Naive B cell (primary cell): ENCODE measurements around the gene CADPS. TPM values are rescaled to one million over a fixed set of nuclear protein-coding genes. Genes with fewer than 3 reads are reported as not detected.

Experiments
- ATAC-seq, 2 donors: fragments of 150-1000 bp; cut with Tn5 transposase; 2 replicates each; pipeline ENCODE4 v1.10.0; 2021; ENCODE audit warnings: low read depth in 2 of 2, mild to moderate bottlenecking in 2 of 2, moderate library complexity in 2 of 2
- DNase-seq: peaks from one replicate; pipeline ENCODE4 v3.0.0; 2022
- H3K27ac Mint-ChIP-seq, 6 donors: one replicate each; pipeline ENCODE4 v1.8.0; 2020 to 2022; ENCODE audit warnings: mild to moderate bottlenecking in 6 of 6, mixed read lengths in 6 of 6, moderate library complexity in 5 of 6, inconsistent platforms in 2 of 6
- H3K27me3 Mint-ChIP-seq, 3 donors: one replicate each; pipeline ENCODE4 v1.8.0; 2021 to 2022; ENCODE audit warnings: mixed read lengths in 3 of 3, mild to moderate bottlenecking in 1 of 3
- H3K36me3 Mint-ChIP-seq, 2 donors: one replicate each; pipeline ENCODE4 v1.8.0; 2020 to 2022; ENCODE audit warnings: mixed read lengths in 2 of 2, inconsistent platforms in 1 of 2, mild to moderate bottlenecking in 1 of 2
- H3K4me1 Mint-ChIP-seq, 3 donors: one replicate each; pipeline ENCODE4 v1.8.0; 2020 to 2022; ENCODE audit warnings: mixed read lengths in 3 of 3, inconsistent platforms in 1 of 3, mild to moderate bottlenecking in 1 of 3, moderate library complexity in 1 of 3
- H3K4me3 Mint-ChIP-seq, 8 donors: one replicate each; pipeline ENCODE4 v1.8.0; 2020 to 2022; ENCODE audit warnings: mild to moderate bottlenecking in 8 of 8, mixed read lengths in 8 of 8, moderate library complexity in 8 of 8, inconsistent platforms in 2 of 8
- H3K9me3 Mint-ChIP-seq, 7 donors: one replicate each; pipeline ENCODE4 v1.8.0; 2020 to 2022; ENCODE audit warnings: mixed read lengths in 7 of 7, mild to moderate bottlenecking in 5 of 7, inconsistent platforms in 2 of 7, moderate library complexity in 1 of 7
- polyA plus RNA-seq, 6 donors: library from polyadenylated mRNA; unstranded; fragments of 300-500 nt; fragmentation: Illumina TruSeq; gene quantifications; one replicate each; pipeline ENCODE4 v1.2.3, GENCODE V29; 2021; ENCODE audit warnings: low read depth in 6 of 6

Gene CADPS
- polyA plus RNA-seq, 6 donors from 2014 or later, result not detected

DNA sequence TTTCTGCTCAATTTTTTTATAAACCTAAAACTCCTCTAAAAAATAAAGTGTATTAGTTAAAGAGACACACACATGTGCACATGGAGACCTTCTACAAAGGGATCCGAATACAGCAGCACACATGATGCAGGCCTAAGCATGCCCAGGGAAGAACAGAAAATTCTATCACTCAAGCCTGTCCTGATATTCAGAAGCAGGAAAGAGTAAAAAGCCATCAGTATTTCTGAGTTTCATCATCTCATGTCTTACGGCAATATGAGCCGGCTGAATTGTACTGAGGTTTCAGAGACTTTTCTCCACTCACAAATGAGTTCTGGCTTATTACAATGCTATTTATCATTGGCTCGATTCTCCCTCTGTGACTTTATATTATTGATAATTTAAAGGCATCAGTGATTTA lies 97.5 kb downstream of the CADPS start:
- H3K27ac Mint-ChIP-seq, result no peak overlapping the region
- no peaks in the 10 kb centered on the region for H3K36me3 Mint-ChIP-seq
- H3K27me3 Mint-ChIP-seq, result no peaks in the 10 kb centered on the region
- H3K4me3 Mint-ChIP-seq, result no peak overlapping the region
- no peak for DNase-seq
- H3K4me1 Mint-ChIP-seq, result no peaks in the 10 kb centered on the region
- no peak for ATAC-seq
- peaks cover 0 to 8% (median 3%) of the 10 kb centered on the region in 7 donors for H3K9me3 Mint-ChIP-seq

DNA sequence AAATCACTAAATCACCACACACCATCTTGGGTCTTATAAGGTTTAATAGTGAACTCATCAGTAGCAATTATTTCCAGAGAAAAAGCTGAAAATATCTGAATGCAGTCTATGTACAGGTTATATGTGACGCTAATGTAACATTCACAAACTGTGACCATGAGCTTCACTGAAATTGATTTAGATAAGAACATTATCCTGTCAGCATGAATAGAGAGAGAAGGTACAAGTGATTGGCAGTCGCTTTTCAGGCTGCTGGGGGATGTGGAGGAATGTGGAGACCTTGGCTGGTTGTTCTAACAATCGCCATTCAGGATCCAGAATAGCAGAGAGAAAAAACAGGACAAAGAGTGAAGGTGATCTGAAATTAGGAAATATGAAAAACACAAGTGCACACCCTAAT lies 98.1 kb downstream of the CADPS start:
- Mint-ChIP-seq H3K36me3 (no peaks in the 10 kb centered on the region), H3K27ac (no peak overlapping the region), H3K4me1 (no peaks in the 10 kb centered on the region), H3K9me3 (peaks cover 0 to 8% (median 3%) of the 10 kb centered on the region in 7 donors), H3K4me3 (no peak overlapping the region), H3K27me3 (no peaks in the 10 kb centered on the region)
- ATAC-seq (no peak), DNase-seq (no peak)

DNA sequence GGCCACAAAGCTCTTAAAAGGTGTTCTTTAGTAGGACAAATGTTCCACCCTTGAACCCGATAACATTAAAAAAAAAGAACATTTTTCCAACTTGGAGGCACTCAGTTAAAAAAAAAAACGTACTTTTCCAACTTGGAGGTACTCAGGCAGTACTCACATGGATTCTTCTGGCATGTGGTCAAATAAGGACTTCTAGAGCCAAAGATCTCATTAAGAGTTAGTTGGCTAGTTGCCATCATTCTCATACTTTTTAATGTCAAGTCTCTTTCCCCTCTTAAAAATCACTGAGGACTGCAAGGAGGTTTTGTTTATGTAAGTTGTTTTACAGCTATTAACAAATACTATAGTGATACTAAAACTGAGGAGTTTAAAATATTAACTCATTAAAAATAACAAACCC lies 101.0 kb downstream of the CADPS start:
- Mint-ChIP-seq H3K4me1 (no peaks in the 10 kb centered on the region), H3K36me3 (no peaks in the 10 kb centered on the region), H3K9me3 (peaks cover 0 to 8% (median 3%) of the 10 kb centered on the region in 7 donors), H3K27me3 (no peaks in the 10 kb centered on the region), H3K4me3 (no peak overlapping the region), H3K27ac (no peak overlapping the region)
- ATAC-seq (no peak), DNase-seq (no peak)

DNA sequence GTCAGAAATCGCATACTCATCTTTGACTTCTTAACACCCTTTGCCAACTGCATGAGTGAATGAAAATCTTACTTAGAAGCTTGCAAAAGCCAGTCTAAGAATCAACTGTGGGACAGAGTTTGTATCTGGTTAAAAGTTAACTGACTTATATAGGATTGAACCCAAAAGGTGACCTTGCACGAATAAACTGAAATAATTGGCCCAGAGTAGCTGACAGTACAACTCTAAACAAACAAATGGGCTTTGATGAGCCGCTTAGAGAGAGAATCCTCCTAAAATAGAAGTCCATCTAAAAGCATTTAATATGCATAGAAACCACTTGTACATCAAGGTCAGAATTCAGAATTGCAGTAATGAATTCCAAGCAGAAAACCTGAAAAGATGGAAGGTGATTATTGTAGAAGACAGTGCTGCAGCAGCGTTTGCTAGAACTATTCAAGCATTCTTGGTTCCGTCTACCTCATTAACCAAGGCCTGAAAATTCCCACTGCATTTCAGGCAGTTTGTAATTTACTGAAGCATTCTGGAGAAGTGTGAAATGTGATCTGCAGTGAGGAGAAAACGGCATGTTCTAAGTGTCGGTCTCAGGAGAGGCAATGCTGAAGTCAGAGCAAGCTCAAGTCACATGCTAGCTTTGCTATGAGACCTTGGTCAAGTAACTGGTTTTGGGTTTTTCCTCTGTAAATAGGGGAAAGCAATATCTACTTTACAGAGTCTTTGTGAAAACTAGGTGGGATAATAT lies 103.7 kb downstream of the CADPS start:
- no peaks in the 10 kb centered on the region for H3K4me1 Mint-ChIP-seq
- H3K4me3 Mint-ChIP-seq, result no peak overlapping the region
- ATAC-seq (no peak), DNase-seq (no peak)
- no peaks in the 10 kb centered on the region for H3K27me3 Mint-ChIP-seq
- H3K27ac Mint-ChIP-seq, result no peak overlapping the region
- no peaks in the 10 kb centered on the region for H3K36me3 Mint-ChIP-seq
- H3K9me3 Mint-ChIP-seq, result peaks cover 0 to 5% (median 2%) of the 10 kb centered on the region in 7 donors

DNA sequence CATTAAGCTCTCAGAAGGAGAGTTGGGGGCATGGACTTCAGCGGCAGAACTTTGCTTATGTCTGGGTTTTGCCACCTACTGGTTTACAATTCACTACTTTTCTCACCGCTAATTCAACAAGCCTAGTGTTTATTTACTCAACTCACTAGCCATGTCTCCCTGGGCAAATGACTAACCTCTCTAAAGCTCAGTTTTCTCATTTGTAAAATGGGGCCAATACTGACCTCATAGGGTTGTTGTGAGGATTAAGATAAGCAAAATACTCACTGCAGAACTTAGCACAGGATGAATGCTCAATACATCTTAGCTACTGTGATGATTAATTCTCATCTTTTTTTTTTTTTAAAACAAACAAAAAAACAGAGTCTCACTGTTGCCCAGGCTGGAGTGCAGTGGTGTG lies 106.3 kb downstream of the CADPS start:
- no peak overlapping the region for H3K4me3 Mint-ChIP-seq
- no peak for DNase-seq
- no peaks in the 10 kb centered on the region for H3K36me3 Mint-ChIP-seq
- H3K27me3 Mint-ChIP-seq, result no peaks in the 10 kb centered on the region
- H3K9me3 Mint-ChIP-seq, result peaks cover 0 to 4% (median 1%) of the 10 kb centered on the region in 7 donors
- no peaks in the 10 kb centered on the region for H3K4me1 Mint-ChIP-seq
- no peak for ATAC-seq
- H3K27ac Mint-ChIP-seq, result no peak overlapping the region

DNA sequence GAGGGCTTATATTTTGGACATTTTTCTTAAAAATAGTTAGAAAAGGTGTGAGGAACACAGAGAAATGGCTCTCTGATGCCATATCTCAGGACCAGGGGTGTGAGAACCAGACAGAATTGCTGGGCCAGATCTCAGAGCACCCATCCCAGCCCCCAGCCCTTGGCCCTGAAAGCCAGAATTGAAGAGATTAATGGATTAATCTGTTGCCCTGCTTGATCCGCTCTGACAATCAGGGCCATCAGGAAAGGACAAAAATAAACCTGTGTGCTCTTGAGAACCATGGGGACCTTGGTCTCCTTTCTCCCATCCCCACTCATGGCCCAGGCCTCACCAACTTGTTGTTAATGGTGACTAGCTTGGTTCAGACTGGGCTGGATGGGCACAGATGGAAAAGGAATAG lies 113.5 kb downstream of the CADPS start:
- no peak overlapping the region for H3K4me3 Mint-ChIP-seq
- H3K27me3 Mint-ChIP-seq, result no peaks in the 10 kb centered on the region
- peaks cover 0 to 8% (median 3%) of the 10 kb centered on the region in 7 donors for H3K9me3 Mint-ChIP-seq
- no peak overlapping the region for H3K27ac Mint-ChIP-seq
- ATAC-seq, result no peak
- no peaks in the 10 kb centered on the region for H3K4me1 Mint-ChIP-seq
- H3K36me3 Mint-ChIP-seq, result no peaks in the 10 kb centered on the region
- DNase-seq, result no peak

DNA sequence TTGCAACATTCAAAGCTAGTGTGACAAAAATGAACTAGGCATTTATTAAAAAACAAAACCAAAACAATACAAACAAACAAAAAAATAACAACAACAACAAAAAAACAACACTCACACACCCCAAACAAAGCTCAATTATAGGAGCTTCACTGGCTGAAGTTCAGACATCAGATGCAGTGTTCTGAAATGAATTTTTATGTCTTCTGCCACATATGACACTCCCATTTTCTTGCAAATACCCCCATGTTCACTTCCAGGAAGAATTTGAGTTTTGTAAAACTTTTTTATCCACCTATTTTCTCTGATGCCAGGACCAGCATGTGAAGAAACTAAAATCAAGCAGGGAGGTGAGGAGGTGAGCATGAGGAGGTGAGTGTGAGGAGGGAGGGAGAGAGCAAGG lies 113.9 kb downstream of the CADPS start:
- Mint-ChIP-seq H3K9me3 (peaks cover 0 to 10% (median 5%) of the 10 kb centered on the region in 7 donors), H3K36me3 (no peaks in the 10 kb centered on the region), H3K4me3 (no peak overlapping the region), H3K27ac (no peak overlapping the region), H3K27me3 (no peaks in the 10 kb centered on the region), H3K4me1 (no peaks in the 10 kb centered on the region)
- no peak for ATAC-seq
- no peak for DNase-seq

DNA sequence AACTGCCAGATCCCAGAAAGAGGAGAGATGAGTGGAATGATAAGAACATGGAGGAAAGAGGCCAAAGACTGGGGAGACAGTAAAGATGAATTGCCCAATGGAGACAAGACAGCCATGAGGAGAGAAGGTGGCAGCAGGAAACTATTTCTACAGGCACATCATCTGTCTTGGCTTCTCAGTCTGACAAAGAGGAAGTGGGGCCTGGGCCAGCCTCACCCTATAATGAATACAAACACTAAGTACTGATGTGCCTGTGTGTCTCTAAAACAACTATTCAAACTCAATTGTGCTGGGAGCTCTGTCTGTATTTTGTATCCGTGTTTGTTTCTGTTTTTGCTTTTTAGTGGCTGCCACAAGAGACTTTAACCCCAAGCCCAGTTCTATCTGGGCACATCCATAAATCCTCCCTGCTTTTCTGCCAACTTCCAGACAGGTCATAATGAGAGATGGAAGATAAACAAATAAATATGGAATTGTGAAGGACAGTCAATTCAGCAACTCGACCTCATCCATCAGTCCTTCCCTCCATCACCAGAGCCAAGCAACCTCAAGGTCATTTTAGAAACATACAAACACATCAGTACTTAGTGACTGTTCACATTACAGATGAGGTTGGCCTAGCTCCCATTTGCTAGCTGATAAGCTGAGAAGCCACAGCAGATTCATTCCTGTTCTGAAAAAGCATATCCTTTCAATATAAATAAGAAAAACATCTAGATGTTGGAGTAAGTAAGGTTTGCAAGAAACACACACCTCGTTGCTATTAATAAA lies 116.7 kb downstream of the CADPS start:
- H3K27me3 Mint-ChIP-seq, result no peaks in the 10 kb centered on the region
- H3K9me3 Mint-ChIP-seq, result peaks cover 0 to 10% (median 5%) of the 10 kb centered on the region in 7 donors
- ATAC-seq, result no peak
- H3K4me1 Mint-ChIP-seq, result no peaks in the 10 kb centered on the region
- DNase-seq, result no peak
- H3K27ac Mint-ChIP-seq, result no peak overlapping the region
- no peaks in the 10 kb centered on the region for H3K36me3 Mint-ChIP-seq
- no peak overlapping the region for H3K4me3 Mint-ChIP-seq

DNA sequence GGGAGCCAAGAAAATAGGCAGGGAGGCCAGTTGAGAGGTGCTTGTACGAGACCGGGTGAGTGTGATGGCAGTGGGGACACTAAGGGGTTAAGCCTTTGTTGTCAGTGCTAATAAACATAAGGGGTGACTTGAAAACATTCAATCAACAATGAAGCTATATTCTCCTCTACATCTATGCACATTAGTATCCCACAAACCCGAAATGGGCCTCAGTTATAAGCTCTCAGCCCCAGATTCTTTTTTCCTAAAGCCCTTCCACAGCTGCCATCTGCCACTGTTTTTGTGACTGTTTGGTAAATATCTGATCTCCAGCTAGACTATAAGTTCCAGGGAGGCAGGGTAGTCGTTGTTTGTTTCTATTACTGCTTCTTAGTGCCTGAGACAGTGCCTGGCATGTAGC lies 118.2 kb downstream of the CADPS start:
- Mint-ChIP-seq H3K9me3 (peaks cover 0 to 10% (median 5%) of the 10 kb centered on the region in 7 donors), H3K27me3 (no peaks in the 10 kb centered on the region), H3K27ac (no peak overlapping the region), H3K4me1 (no peaks in the 10 kb centered on the region), H3K36me3 (no peaks in the 10 kb centered on the region), H3K4me3 (no peak overlapping the region)
- ATAC-seq (no peak), DNase-seq (no peak)

DNA sequence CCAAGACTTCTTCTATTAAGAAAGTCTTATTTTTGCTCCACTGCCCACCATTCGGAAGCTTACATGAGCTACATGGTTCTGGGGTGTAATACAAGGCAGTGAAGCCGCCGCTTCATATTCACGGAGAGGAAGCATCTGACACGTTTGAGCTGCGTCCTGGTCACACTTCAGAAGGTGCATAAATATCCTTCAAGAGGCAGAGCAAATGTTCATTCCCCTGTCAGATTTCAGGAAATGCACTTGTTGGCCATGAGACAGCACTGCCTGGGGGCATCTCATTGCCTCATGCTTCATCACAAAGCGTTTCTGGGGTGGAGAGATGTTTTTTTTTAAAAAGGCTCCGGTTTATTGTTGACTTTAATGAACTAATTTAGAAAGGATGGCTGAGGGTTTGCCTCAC lies 119.9 kb downstream of the CADPS start:
- DNase-seq (no peak), ATAC-seq (no peak)
- Mint-ChIP-seq H3K36me3 (no peaks in the 10 kb centered on the region), H3K27ac (peak overlapping the region in 1 of 6 donors; percentile 39), H3K9me3 (peaks cover 0 to 12% (median 5%) of the 10 kb centered on the region in 7 donors), H3K27me3 (no peaks in the 10 kb centered on the region), H3K4me1 (no peaks in the 10 kb centered on the region), H3K4me3 (no peak overlapping the region)

DNA sequence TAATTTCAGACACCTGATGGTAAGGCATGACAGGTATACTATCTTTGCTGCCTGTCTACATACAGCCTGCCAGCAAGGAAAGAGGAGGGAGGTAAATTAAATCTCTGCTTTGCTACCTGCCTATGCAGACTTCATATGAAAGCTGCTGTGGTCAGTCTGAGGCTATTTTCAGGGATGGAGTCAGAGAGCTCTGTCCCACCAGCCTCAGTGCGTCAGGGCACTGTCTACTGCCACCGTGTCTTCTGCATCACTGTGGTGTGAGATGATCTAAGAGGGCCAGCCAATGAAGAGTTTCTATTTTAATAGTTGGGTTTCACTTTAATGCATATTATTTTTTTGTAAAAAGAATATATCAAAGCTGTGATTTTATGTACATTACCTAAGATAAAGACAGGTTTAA lies 125.6 kb downstream of the CADPS start:
- H3K4me1 Mint-ChIP-seq, result no peaks in the 10 kb centered on the region
- no peaks in the 10 kb centered on the region for H3K36me3 Mint-ChIP-seq
- peaks cover 0 to 7% (median 0%) of the 10 kb centered on the region in 7 donors for H3K9me3 Mint-ChIP-seq

DNA sequence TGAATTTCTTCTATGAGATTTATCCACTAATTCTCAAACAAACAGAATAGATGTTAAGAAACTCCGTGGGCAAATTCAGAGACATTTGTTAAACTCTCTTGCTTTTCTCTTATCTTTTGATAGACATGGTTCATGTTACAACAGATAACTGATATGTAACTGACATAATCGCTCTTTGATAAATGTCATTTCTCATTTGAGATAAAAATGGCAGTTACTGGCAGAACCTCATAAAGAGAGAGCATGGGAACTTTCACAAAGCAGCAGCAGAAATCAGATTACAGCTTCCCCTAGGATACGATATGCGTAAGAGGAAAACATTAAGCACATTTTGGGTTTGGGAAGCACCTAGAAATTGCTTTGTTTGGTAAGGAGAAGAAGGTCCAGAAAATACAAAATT lies 126.1 kb downstream of the CADPS start:
- H3K27ac Mint-ChIP-seq, result peak overlapping the region in 1 of 6 donors; percentile 22
- H3K9me3 Mint-ChIP-seq, result peaks cover 0 to 7% (median 0%) of the 10 kb centered on the region in 7 donors
- H3K27me3 Mint-ChIP-seq, result no peaks in the 10 kb centered on the region
- H3K36me3 Mint-ChIP-seq, result no peaks in the 10 kb centered on the region
- no peak for ATAC-seq
- DNase-seq, result no peak
- no peaks in the 10 kb centered on the region for H3K4me1 Mint-ChIP-seq
- H3K4me3 Mint-ChIP-seq, result no peak overlapping the region

More for the DNA sequence above, 125.6 kb downstream of the CADPS start:
- H3K27me3 Mint-ChIP-seq, result no peaks in the 10 kb centered on the region
- DNase-seq, result no peak
- no peak for ATAC-seq
- no peak overlapping the region for H3K4me3 Mint-ChIP-seq
- H3K27ac Mint-ChIP-seq, result no peak overlapping the region

DNA sequence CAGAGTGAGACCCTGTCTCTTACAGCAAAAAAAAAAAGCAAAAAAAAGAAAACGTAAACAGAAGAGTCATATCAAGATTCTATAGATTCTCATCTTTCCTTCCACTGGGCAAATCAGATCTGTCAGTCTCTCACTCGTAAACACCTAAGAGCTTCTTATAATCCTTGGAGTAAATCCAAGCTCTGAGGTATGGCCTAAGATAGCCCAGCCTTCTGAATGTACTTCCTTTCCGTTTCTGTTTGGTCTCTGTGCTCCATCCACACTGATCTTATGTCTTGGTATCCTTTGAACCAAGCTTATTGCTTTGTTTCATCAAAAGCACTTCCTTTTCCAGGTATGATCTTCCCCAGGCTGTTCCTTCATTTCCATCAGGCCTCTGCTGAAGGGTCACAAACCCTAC lies 137.8 kb downstream of the CADPS start:
- ATAC-seq, result no peak
- no peak for DNase-seq
- peaks cover 3 to 15% (median 4%) of the 10 kb centered on the region in 7 donors for H3K9me3 Mint-ChIP-seq
- no peaks in the 10 kb centered on the region for H3K27me3 Mint-ChIP-seq
- no peak overlapping the region for H3K27ac Mint-ChIP-seq
- H3K4me1 Mint-ChIP-seq, result no peaks in the 10 kb centered on the region
- H3K4me3 Mint-ChIP-seq, result no peak overlapping the region
- H3K36me3 Mint-ChIP-seq, result no peaks in the 10 kb centered on the region

DNA sequence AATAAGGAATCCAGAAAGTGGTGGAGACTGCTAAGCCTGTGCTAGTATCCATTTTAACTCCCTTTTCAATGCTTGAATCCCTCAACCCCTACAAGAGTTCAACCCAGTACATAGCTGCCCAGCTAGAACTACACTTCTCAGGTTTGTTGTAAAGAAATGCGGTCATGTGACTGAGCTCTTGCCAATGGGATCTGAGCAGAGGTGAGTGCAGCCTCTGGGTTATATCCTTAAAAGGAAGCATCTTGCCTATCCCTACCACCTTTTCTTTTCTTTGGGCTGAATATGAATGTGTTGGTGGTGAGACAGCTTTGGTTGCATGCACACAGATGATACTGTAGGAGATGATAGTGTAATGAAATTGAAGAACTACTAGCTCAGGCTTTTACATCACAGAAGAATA lies 139.7 kb downstream of the CADPS start:
- H3K36me3 Mint-ChIP-seq, result no peaks in the 10 kb centered on the region
- DNase-seq, result no peak
- H3K27ac Mint-ChIP-seq, result no peak overlapping the region
- H3K27me3 Mint-ChIP-seq, result no peaks in the 10 kb centered on the region
- H3K4me3 Mint-ChIP-seq, result no peak overlapping the region
- H3K9me3 Mint-ChIP-seq, result peaks cover 3 to 9% (median 4%) of the 10 kb centered on the region in 7 donors
- ATAC-seq, result no peak
- H3K4me1 Mint-ChIP-seq, result no peaks in the 10 kb centered on the region
